UCSD-AML1 (cell line): ENCODE measurements around the gene ERC2.

ENCODE experiments used
- DNase-seq: peaks from one replicate; lab custom pipeline; 2025; ENCODE audit not compliant: unreplicated experiment; lab: John Stamatoyannopoulos, UW

ERC2 gene

DNA sequence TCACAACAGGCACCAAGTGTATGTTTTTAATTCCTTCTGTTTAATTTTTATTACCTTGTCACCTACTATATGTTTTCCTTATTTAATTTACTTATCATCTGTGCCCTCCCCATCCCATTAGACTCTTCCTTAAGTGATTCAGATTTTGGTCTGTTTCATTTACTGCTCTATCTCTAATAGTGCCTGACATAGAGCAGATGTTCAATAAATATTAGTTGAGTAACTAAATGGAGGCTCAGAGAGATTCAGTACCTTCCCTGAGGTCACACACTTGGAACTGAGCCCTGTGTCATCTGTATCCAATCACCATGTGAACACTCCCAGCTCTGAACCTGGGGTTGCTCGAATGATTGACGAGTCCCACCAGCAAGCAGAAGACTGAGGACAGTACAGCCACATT lies 663.1 kb downstream of the ERC2 start:
- no peak for DNase-seq

DNA sequence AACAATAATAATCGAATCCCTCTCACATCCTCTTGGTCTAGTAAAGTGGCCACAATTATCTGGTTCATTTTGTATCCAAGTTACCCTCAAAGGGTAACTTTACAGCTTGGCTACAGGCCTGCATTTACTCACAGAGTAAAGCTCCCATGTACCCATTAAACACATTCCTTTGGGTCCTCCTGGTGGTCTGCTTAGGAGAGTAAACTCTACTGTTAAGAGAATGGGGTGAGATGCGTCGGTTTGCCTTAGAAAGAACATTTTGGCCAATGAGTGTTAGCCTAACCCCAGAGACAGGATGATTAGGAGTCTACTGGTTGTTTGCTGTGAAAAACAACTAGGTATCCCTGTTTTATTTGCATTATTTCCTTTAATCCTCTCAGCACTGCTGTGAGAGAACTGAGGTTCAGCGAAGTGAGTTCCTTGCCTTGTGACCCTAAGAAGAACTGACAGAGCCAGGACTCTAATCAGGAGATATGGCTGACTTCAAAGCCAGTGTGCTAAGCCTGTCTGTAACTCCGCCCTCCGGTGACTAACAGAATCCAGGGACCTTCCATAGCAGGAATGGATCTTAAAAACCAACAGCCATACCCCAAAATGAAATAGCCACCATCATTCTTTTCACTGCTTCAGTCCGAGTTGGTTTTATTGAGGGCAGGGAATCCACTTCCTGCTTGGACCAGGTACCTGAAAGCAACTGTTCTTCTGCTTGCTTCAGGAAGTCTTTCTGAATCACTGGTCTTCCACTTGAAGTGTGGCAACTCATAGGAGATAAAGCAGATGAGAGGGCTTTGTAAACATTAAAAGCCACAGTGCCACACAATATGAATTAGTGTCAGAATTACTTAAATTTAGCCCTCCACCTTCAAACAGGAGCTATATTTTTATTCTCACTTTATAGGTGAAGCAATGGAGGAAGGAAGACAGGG lies 663.8 kb downstream of the ERC2 start:
- DNase-seq = no peak

DNA sequence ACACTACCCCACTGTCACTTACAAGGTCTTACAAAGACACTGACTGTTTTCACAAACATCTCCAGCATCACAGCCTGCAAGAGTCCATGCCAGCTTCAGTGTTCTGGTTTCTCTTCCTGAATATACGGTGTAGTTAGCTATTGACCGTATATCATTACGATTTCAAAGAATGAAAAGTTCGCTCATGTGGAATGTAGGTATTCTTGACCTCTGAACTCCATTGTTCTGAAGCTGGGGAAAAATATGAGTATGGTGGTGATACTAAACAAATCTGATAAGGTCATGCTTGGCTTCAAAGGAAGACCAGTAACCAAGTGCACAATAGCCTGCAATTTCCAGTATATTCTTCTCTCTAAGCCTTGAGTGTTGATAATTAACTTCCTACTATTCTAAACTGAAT lies 665.5 kb downstream of the ERC2 start:
- DNase-seq = no peak

DNA sequence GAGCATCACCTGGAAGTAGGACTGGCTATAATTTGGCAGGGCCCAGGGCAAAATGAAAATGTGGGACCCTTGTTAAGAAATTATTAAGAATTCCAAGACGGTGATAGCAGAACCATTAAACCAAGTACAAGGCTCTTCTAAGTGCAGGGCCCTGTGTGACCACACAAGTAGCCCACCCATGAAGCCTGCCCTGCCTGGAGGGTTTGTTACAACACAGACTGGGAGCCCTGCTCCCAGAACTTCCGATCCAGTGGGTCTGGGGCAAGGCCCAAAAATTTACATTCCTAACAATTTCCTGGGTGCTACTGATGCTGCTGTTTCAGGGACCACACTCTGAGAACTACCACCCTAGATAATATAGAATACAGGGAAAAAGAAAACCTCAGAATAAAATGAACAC lies 666.6 kb downstream of the ERC2 start:
- DNase-seq = no peak

DNA sequence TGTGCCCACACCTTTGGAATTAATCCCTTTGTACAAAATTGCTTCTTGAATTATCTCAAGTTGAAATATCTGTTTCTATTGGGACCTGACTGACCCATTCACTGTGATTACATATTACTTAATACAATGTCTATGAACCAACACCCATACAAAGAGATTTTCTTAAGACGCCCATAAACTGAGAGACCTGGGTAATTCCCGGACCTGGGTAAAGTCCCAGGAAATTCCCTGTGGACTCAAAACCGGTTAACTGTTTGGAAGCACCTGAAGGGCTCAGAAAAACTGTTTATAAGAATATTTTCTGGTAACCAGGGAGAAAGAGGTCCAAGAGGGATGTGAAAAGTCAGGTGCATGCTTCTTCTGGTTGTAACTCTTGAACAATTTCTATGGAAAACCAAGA lies 667.2 kb downstream of the ERC2 start:
- no peak for DNase-seq

DNA sequence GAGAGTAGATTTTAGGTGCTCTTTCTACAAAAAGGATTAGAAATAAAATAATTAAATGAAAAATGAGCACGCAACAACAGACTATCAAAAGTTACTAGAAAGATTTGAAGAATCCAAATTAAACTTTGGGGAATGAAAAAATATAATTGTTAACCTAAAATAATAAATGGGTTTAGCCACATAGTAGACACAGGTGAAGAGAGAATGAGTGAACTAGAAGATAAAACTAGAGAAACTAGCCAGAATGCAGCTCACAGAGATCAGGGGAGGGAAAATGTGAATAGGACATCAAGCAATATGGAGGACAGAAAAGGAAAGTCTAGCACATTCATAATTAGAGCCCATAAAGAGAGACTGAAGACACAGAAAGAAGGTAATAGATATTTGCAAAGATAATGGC lies 670.5 kb downstream of the ERC2 start:
- no peak for DNase-seq

DNA sequence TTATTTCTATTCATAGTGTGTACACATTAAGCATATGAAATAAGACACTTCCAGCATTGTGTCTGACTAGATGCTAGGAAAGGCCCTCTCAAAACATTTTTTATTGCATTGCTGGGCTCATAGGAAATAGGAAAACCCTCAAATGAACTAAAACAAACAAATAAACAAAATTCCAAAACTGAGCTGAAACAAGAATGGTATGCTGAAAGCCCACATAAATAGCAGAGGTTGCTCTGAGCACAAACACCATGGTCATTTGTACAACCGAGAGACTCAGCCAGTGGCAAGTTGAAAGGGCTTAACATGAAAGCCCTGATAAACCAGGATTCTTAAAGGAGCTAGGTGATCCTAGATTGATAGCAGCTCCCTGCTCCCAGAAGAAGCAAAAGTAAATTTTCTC lies 671.2 kb downstream of the ERC2 start:
- DNase-seq = no peak

DNA sequence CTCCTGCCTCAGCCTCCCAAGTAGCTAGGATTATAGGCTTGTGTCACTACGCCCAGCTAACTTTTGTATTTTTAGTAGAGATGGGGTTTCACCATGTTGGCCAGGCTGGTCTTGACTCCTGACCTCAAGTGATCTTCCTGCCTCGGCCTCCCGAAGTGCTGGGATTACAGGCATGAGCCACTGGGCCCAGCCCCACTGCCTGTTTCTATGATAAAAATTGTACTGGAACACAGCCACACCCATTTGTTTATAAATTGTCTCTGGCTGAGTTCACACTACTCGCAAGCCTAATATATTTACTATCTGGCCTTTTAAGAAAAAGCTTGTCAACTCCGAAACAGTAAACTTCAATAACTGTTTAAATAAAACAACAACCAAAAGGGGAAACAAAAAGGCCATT lies 671.7 kb downstream of the ERC2 start:
- no peak for DNase-seq

DNA sequence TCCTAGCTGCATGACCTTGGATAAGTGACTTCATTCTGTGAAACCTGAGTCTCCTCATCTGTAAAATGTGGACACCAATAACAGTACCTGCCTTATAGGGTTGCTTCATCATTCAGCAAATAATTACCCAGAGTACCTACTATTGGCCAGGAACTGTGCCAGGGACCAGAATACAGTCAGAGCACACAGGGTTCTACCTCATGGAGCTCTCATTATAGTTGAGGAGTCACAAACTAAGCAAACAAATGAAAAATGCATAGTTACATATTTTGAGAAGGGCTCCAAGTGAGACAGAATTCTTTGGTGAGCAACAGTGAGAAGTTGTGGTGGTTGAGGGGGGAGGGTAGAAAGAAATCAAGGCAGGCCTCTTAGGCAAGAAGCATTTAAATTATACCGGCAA lies 672.5 kb downstream of the ERC2 start:
- DNase-seq = no peak

DNA sequence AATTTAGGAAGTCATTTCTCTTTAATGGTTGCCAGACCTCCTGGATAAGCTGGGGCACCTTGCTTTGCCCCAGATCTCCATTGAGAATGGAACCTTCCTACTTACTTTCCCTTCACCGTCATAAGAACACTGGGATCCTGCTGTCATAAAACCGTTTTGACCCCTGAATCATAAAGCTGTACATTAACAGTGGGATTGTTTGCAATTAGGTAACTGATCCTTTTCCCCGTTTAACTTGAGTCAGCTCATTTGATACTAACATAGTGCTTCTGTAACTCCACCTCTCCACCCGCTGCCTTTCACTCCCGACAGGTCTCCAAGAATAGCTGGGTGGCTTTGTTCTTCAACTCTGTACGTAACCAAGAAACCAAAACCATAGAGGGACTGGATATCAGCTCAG lies 673.0 kb downstream of the ERC2 start:
- no peak for DNase-seq

DNA sequence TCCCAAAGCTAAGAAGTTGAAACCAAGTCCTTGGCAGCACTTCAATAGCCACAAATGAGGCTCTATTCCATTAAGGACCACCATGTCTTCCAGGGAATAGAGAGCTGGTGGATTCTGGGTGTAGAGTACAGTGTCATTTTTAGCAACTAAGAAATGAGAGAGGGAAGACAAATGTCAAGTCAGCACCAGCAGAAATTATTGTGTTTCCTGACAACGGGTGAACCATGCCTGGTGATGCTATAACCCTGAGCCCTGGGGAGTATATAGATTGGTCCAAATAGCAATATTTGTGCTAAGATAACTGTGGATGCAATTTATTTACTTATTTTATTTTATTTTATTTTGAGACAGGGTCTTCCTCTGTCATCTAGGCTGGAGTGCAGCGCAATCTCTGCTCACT lies 675.5 kb downstream of the ERC2 start:
- no peak for DNase-seq

DNA sequence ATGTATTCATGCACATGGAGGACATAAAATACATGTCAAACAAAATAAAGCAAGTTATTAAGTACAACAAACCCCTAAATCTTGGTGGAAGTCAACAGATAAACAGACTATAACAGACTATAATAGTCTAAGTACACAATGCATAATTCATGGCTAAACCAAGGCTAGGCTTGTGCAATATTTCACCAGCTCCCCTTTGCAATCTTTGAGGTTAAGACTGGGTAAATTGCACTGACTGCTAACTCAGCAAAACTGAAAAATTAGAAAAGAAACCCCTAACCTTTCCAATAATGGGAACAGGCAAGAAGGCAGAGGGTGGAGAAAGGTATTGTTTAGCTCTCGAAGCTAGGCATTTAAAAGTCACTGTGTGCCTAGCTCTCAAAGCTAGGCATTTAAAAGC lies 676.3 kb downstream of the ERC2 start:
- no peak for DNase-seq

DNA sequence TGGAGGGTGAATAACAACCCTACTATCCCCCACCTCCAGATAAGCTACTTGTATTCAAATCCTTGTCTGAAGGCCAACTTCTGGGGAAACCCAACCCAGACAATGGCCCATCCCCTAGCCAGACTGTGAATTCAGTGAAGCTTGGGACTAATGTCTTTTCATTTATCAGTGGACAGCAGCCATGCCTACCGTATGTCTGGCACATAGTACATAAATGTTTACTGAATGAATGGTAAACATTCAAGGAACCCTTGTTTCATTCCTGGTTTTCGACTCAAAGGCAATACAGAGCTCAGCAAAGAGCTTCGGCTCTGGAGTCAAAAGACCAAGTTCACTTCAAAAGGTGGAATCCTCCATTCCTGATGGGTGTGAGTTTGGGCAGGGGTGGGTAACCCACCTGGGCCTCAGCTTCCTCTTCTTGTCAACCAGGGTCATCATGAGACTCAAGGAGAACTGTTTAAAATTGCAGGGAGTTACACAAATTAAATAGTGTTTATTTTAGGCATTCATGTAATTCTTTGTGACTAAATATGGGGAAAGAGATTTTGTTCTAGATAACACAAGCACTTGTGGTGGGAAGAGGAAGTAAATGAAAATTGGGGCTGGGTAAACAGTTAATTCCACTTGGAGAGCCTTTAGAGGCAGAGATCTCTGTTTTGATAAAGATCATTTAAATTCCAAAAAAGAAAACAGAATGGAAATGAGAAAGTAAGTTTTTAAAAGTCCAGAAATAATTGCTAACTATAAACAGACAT lies 677.5 kb downstream of the ERC2 start:
- no peak for DNase-seq

DNA sequence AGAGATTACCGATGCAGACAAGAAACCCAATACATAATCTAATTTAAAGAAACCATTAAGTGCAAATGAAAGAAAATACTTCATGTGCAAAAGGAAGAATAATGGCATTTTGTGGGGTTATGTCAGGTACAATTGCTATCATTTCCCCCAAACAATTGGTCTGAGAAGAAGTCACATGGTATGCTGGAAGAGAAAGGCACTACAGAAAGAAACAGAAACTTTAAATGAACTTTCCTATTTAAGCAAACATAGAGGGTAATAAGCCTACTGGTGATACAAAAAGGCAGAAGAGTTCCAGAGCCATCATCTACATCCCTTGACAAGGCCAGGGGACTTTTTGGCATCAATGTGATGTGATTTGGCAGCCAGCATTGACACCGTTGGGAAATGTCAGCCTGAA lies 678.8 kb downstream of the ERC2 start:
- no peak for DNase-seq

DNA sequence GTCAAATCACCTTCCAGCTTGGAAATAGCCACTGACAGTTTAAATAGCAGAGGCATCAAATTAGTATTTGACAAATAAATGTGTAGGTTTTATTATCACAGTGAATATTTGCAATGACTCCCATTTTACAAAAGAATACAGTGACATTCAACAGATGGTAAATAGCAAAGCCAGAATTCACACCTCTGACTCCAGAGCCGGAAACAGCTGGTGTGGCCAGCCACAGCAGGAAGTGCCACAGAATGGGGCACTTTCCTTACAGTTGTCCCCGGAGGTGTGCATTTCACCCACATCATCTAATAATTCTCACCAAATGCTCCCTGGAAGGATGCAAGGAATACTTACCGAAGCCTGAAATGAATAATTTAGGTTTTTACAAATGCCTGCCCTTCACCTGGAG lies 685.5 kb downstream of the ERC2 start:
- DNase-seq = no peak

DNA sequence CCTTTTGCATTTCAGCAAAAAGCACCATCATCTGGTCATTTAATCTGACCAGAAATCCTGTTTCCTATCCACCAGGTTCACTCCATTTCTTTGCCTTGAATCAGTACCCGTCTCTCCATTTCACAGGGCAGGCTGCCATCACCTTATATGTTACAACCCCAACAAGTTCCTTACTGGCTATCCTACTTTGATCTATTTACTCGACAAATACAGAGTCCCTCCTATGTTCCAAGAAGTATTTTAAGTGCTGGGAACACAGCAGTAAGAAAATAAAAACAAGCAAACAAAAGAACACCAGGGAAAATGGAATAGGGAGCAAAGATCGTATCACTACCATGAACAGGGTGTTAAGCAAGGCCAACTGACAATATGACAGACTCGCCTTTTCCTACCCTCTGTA lies 685.9 kb downstream of the ERC2 start:
- no peak for DNase-seq

DNA sequence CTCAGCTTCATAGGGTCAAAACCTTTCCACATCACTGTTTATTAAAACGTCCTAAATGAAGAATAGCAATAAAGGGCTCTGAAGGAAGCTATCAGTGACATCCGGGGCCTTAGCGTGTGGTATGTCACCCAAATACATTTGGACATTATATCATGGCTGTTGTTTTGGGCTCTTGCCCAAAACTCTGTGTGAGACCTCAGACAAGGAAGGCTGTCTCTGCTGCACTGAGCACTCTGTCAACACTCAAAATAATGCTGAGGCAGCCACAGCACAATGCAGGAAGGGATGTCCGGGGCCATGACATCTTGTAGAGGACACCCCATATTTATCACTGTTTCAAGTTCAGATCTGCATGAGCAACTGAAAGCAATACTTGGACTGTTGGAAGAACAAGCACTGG lies 687.4 kb downstream of the ERC2 start:
- DNase-seq = no peak

DNA sequence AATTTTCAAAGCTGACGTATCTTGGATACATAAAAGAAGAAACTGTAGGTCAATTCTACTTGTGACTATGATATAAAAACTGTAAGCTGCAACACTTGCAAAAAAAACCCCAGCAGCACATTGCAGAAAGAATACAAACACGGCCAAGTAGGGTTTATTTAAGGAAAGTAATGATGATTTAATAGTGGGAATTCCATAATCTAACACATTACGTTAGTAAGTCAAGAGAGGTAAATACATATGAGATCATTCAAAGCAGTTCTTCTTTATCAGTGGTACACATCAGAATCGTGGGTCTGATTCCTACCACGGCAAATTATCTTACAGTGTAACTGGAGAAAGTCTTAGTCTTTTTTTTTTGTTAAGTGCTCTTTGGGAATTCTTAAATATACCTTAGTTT lies 688.7 kb downstream of the ERC2 start:
- no peak for DNase-seq

DNA sequence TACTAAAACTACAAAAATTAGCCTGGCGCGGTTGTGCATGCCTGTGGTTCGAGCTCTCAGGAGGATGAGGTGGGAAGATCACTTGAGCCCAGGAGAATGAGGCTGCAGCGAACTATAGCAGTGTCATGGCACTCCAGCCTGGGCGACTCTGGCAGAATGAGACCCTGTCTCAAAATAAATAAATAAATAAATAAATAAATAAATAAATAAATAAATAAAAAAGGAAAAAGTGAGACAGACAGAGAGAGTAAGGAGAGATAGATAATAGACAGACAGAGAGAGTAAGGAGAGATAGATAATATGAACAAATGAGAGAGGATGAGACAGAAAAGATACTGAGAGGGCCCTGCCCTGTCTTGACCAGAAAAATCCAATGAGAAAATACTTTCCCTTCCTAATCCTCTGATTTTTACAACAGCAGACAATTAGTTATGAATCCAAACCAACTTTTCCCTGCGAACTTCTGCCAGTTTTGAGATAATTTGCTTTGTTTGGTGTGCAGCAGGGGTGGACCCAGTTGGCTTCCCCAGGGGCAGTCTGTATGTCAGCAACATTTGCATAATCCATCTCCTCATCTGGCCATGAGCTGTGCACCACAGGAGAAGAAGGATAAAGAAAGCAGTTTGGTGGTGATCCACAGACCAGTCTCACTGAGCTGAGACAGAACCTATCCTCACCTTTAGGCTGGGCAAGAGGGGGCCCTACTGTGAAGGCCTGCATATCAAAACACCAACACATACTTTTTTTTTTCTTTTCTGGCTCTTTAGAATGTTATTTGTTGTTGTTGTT lies 692.7 kb downstream of the ERC2 start:
- DNase-seq = no peak

DNA sequence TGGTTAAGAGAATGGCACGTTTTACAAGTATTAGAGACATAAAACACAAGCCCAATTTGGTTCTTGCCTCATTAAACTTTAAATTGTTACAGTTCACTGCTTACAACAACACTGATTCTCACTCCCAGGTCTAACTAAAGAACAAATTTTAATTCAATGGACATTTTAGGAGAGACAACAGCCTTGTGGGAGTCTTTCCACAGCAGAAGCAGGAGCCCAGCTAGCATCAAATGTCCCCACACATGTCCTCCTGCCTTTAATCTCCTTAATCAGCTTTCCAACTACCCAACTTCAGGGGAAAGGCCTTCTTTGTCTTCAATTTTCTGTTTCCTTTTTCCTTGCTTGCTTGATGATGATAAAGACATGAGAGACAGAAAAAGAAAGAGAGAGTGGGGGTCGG lies 693.4 kb downstream of the ERC2 start:
- DNase-seq = no peak

DNA sequence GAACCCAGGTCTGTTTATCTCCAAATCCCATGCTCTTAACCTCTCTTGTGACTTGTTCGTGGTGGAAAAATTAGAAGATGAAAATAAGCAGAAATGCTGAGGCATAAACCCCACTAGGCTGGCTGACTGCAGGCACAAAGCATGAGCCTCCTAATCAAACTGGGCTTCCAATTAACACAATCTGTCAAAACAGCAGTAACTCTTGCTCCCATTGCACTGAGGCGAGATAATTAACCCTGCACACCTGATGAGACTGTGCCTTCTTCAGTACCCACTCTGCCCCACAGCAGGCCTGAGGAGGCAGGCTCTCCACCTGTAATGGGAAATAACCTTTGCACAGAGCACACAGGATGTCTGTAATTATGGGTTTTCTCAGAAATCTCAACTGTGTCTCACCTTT lies 696.8 kb downstream of the ERC2 start:
- no peak for DNase-seq

DNA sequence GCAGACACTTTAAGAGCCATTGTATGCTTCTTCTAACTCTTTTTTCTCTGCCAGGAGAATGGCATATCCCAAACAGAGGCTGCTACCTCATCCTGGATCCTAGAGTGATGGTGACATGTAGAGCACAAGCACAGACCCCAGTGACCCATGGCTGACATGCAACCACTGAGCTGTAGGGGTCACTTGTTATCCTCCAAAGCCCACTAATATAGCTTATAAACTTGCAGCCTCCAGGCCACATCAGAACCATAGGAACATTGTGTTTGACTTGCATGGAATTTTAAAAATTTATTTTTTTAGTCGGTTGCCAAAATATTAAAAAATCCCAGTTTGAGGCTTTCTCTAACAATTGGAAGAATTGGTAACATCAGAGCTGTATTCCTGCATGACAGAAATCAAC lies 698.2 kb downstream of the ERC2 start:
- no peak for DNase-seq
